ENCODE measurements around the gene CENPT.

GRCh38 chr16:67847064-67847861 is at the start of gene CENPT:
- no peak for TF ChIP-seq CTCF (conservative IDR thresholded peaks at IDR 0.05)
- peak; percentile 64 for TF ChIP-seq ZFX (IDR thresholded peaks at IDR 0.05)

Measured in C4-2B (cell line).